Activated CD4-positive, alpha-beta T cell treated with anti-CD3 and anti-CD28 coated beads, Interleukin-2, amount 10 ng/mL, durations not matched to agents 7 days and 5 days (primary cell): Measurements from ENCODE around the gene SSTR1. TPM values are rescaled to one million over a fixed set of nuclear protein-coding genes. Genes with fewer than 3 reads are reported as not detected.
"Not testable (repeated sequence)": the region's sequence is repeated elsewhere in the genome, so short reads cannot be mapped to it uniquely, and the experiment has no call there.

ENCODE experiments used
- CTCF ChIA-PET: fragments of 350-600 bp; sonication (Branson Sonifier 250); formaldehyde crosslinking; loops from one replicate; lab custom pipeline; 2021; ENCODE audit warnings: antibody characterized with exemption; lab: Charles Lee
- POLR2A ChIA-PET: fragments of 350-600 bp; sonication (Branson Sonifier 250); formaldehyde crosslinking; loops from one replicate; lab custom pipeline; 2021; ENCODE audit warnings: antibody characterized with exemption; lab: Charles Lee
- DNase-seq: peaks from one replicate; pipeline ENCODE4 v3.0.0-alpha.2; 2020
- H3K27ac Mint-ChIP-seq: one replicate; pipeline ENCODE4 v1.8.0; 2021; ENCODE audit warnings: mild to moderate bottlenecking, moderate library complexity, mixed read lengths
- H3K27me3 Mint-ChIP-seq: one replicate; pipeline ENCODE4 v1.8.0; 2021; ENCODE audit warnings: mixed read lengths
- H3K36me3 Mint-ChIP-seq: one replicate; pipeline ENCODE4 v1.8.0; 2021; ENCODE audit warnings: low read depth, mixed read lengths
- H3K4me1 Mint-ChIP-seq: one replicate; pipeline ENCODE4 v1.8.0; 2021; ENCODE audit warnings: mixed read lengths
- H3K4me3 Mint-ChIP-seq: one replicate; pipeline ENCODE4 v1.8.0; 2021; ENCODE audit warnings: mild to moderate bottlenecking, moderate library complexity, mixed read lengths
- H3K9me3 Mint-ChIP-seq: one replicate; pipeline ENCODE4 v1.8.0; 2021; ENCODE audit warnings: mixed read lengths
- total RNA-seq, 2 experiments: library from RNA; stranded (reverse); gene quantifications; one replicate each; pipeline ENCODE4 v1.2.3, GENCODE V29; 2021

Gene SSTR1
- total RNA-seq, 2 experiments from 2014 or later, result not detected

GRCh38 chr14:38190846-38191245 is 16.9 kb upstream of the SSTR1 start:
- H3K27me3 Mint-ChIP-seq, H3K27ac Mint-ChIP-seq, H3K4me3 Mint-ChIP-seq, DNase-seq, POLR2A ChIA-PET, CTCF ChIA-PET, H3K9me3 Mint-ChIP-seq, H3K4me1 Mint-ChIP-seq, H3K36me3 Mint-ChIP-seq: not testable (repeated sequence)

DNA sequence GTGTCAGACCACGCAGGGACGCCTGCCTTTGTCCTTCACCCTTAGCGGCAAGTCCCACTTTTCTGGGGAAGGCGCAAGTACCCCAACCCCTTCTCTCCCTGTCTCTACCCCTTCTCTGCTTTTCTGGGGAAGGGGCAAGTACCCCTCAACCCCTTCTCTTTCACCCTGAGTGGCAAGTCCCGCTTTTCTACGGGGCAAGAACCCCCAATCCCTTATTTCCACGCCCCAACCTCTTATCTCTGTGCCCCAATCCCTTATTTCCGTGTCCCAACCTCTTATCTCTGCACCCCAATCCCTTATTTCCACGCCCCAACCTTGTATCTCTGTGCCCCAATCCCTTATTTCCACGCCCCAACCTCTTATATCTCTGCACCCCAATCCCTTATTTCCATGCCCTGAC is 16.2 kb upstream of the SSTR1 start:
- H3K4me3 Mint-ChIP-seq, H3K27ac Mint-ChIP-seq, CTCF ChIA-PET, POLR2A ChIA-PET, DNase-seq, H3K9me3 Mint-ChIP-seq, H3K36me3 Mint-ChIP-seq, H3K27me3 Mint-ChIP-seq, H3K4me1 Mint-ChIP-seq: not testable (repeated sequence)

DNA sequence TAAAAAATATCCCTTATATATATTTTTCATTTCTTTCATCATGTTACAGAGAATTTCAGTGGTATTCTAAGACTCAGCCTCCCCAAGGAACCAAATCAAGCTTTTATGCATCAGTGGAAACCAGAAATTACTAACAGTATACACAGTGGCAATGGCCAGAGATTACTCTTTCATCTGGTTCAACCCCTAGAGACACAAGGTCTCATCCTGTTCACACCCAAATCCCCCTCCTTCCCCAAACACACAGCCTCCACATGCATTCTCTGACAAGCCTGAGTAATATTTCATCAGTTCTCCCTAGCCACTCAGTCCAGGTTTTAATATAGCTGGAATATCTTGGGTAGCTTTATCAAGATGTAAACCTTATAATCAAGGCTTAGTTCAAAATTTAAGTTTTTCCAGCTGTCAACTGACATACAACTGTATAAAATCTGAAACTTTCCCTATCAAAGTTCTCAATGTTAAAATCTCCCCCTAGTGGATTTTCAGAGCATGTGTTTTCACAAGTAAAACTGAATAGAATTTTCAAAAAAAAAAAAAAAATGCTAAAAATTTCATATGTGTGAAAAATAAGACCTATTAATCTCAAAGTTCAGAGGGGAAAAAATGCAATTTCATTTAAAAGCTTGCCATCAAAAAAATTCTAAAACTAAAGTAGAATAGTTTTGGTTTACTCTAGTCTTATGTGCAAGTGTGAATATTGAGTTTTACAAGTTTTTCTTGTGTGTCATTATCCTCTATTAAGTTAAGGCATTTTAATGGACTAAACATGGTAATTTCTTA is 10.5 kb upstream of the SSTR1 start:
- H3K9me3 Mint-ChIP-seq, result no peaks in the 10 kb centered on the region
- CTCF ChIA-PET, result interaction anchor here (1.4 kb wide), 1 partner anchor 11 kb away, joined by 7 read pairs; the partner anchor contains the start of gene SSTR1
- H3K4me1 Mint-ChIP-seq, result no peaks in the 10 kb centered on the region
- DNase-seq, result no peak
- H3K27ac Mint-ChIP-seq, result no peak overlapping the region
- no peak overlapping the region for H3K4me3 Mint-ChIP-seq
- no peaks in the 10 kb centered on the region for H3K36me3 Mint-ChIP-seq
- no peaks in the 10 kb centered on the region for H3K27me3 Mint-ChIP-seq
- POLR2A ChIA-PET, result interaction anchor here (0.6 kb wide), 1 partner anchor 632 kb away, joined by 3 read pairs; no protein-coding TSS in a partner anchor

DNA sequence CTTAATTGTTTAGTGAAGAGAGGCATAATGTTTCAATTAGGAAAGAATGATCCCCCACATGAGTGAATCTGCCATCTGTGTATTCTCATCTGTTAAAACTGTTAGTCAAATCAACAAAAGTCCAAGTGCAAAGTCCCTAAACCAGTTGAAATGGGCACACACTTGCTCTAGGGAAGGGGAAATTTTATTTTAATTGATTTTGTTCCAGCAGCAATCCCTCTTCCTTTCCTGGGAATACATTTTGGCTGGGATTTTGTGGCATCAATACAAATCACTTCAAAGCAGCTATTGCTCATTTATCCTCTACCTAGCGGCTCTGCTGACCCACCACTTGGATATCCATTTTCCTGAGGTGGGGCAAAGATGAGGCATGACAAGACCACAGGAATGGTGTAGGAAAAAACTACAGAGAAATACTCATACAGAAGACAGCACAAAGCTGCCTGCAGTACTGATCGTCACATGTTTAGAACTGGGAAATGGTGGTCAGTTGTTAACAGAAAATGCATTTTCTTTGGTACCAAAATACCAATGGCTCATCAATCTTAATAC is 9.8 kb upstream of the SSTR1 start:
- CTCF ChIA-PET, result interaction anchor here (1.4 kb wide), 1 partner anchor 10 kb away, joined by 7 read pairs; the partner anchor contains the start of gene SSTR1
- Mint-ChIP-seq H3K27ac (no peak overlapping the region), H3K27me3 (peaks cover 2% of the 10 kb centered on the region), H3K9me3 (no peaks in the 10 kb centered on the region), H3K4me1 (no peaks in the 10 kb centered on the region), H3K36me3 (no peaks in the 10 kb centered on the region), H3K4me3 (no peak overlapping the region)
- no peak for DNase-seq
- POLR2A ChIA-PET, result interaction anchor here (0.6 kb wide), 1 partner anchor 633 kb away, joined by 3 read pairs; no protein-coding TSS in a partner anchor

- Mint-ChIP-seq H3K27me3 (peaks cover 2% of the 10 kb centered on the region), H3K9me3 (no peaks in the 10 kb centered on the region), H3K4me3 (no peak overlapping the region), H3K36me3 (no peaks in the 10 kb centered on the region), H3K4me1 (no peaks in the 10 kb centered on the region), H3K27ac (no peak overlapping the region)
- CTCF ChIA-PET, result no interaction called here
- POLR2A ChIA-PET, result no interaction called here
- DNase-seq, result no peak
These were observed 9.3 kb upstream of the SSTR1 start for GRCh38 chr14:38198425-38198824.

DNA sequence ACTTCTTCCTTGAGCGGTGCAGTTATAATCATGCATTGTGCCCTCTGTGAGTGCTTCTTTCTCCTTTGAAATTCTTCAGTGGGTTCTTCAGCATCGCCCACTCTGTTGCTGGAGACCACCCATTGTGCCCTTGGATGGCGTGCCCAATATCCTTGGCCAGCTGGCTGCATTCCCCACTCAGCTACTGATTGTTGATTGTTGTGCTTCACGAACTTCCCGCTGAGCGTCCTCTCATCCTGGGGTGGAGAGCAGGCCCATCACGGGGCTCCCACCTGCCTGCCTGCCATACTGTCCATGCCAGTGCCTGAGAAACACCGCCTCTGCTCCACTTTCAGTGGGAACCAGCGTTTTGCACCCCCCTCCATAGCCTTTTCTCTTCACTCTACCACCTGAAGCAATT is 8.6 kb upstream of the SSTR1 start:
- H3K4me1 Mint-ChIP-seq, result no peaks in the 10 kb centered on the region
- peaks cover 2% of the 10 kb centered on the region for H3K27me3 Mint-ChIP-seq
- no peak overlapping the region for H3K4me3 Mint-ChIP-seq
- POLR2A ChIA-PET, result no interaction called here
- H3K9me3 Mint-ChIP-seq, result no peaks in the 10 kb centered on the region
- H3K36me3 Mint-ChIP-seq, result no peaks in the 10 kb centered on the region
- no peak overlapping the region for H3K27ac Mint-ChIP-seq
- no peak for DNase-seq
- CTCF ChIA-PET, result no interaction called here

DNA sequence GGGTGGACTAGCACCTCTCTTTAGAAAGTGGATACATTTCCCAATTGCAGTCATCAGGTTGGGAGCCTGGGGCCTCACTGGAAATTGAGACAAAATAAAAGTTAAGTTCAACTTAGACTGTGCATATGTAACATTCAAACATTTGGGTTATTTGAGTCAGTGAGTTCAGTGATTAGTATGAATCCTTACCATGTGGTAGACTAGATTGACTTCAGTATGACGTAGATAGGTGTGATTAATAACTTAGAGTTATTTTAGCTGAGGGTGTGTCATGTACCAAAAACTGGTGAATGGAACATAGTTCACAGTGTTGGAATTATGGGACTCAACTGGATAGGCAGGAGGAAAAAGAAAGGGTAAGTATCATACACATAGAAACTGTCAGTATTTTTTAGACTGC is 8.0 kb upstream of the SSTR1 start:
- no peak for DNase-seq

DNA sequence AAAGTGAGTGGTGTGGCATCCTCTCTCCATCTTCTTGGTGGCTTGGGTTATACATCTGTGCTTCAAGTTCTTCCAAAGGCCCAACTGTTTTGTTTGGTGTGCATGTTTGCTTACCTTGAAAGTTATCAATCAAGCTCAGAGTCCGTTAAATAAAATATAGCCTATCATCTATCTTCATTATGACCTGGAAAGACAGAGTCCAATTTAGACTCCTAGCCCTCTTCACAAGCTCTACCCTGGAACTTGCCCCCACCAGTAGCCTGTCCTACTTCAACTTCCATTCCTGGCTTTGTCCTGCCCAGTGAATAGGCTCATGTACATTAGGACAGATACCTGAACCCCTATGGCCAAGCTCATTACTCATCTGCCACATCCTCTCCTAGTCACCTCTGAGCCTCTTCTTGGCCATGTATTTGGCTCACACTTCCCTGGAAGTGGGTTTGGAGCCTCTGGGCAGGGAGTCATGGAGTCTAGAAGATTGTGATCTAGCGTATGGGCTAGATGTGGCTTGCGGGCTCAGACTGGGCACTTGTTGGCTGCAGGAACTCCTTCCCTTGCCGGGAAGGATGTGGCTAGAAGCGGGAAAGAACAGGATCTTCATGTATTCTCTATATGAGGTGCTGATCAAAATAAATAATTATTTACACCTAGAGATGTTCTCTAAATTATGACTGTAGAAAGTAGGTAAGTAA is 6.4 kb upstream of the SSTR1 start:
- ChIA-PET POLR2A (no interaction called here), CTCF (interaction anchor here (0.6 kb wide), 1 partner anchor 58 kb away, joined by 3 read pairs; no protein-coding TSS in a partner anchor)
- Mint-ChIP-seq H3K27ac (no peak overlapping the region), H3K9me3 (no peaks in the 10 kb centered on the region), H3K4me3 (no peak overlapping the region), H3K4me1 (no peaks in the 10 kb centered on the region), H3K27me3 (peaks cover 11% of the 10 kb centered on the region), H3K36me3 (no peaks in the 10 kb centered on the region)
- no peak for DNase-seq

More for the DNA sequence above, 8.0 kb upstream of the SSTR1 start:
- ChIA-PET CTCF (no interaction called here), POLR2A (no interaction called here)
- Mint-ChIP-seq H3K27me3 (peaks cover 2% of the 10 kb centered on the region), H3K4me1 (no peaks in the 10 kb centered on the region), H3K4me3 (no peak overlapping the region), H3K36me3 (no peaks in the 10 kb centered on the region), H3K9me3 (no peaks in the 10 kb centered on the region), H3K27ac (no peak overlapping the region)

DNA sequence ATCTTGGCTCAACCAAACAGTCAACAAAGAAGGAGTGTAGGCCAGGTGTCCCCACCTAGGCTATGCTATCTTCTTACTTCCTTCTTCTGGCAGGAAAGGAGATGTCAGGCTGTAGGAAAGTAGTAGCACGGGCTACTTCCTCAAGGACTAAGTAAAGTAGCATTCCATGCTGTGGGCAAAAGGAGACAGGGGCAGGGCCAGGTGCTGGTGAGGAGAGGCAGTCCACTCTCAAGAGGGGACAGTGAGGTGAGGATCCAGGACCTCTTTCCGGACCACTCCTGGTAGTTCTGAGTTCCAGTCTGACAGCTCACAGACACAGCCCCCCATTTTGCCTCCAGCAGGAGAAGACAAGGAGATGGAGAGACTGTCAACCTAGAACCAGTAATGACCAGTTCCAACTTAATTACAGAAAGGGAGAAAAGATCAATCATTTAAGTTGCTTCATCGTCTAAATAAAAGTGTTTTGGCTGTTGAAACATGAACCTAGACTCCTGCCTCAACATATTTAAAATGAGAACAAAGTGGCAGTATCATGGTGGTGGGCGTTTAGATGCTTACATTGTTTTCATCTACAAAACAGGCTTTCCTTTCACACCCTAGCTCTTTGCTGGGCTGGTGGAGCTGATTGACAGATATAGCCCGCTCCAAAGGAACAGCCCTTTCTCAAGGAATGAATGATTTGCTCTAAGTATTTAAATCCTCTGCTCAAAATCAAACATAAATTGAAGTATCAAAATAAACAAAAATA is 5.1 kb upstream of the SSTR1 start:
- H3K4me3 Mint-ChIP-seq, result no peak overlapping the region
- DNase-seq, result no peak
- no peak overlapping the region for H3K27ac Mint-ChIP-seq
- ChIA-PET POLR2A (no interaction called here), CTCF (interaction anchor here (0.7 kb wide), 1 partner anchor 1677 kb away, joined by 5 read pairs; no protein-coding TSS in a partner anchor)
- peaks cover 22% of the 10 kb centered on the region for H3K27me3 Mint-ChIP-seq
- H3K36me3 Mint-ChIP-seq, result no peaks in the 10 kb centered on the region
- no peaks in the 10 kb centered on the region for H3K4me1 Mint-ChIP-seq
- H3K9me3 Mint-ChIP-seq, result no peaks in the 10 kb centered on the region

GRCh38 chr14:38203929-38204718 is 3.6 kb upstream of the SSTR1 start:
- DNase-seq, result no peak
- Mint-ChIP-seq H3K27me3 (peaks cover 36% of the 10 kb centered on the region), H3K27ac (no peak overlapping the region), H3K4me3 (no peak overlapping the region), H3K9me3 (no peaks in the 10 kb centered on the region), H3K4me1 (peaks cover 5% of the 10 kb centered on the region), H3K36me3 (no peaks in the 10 kb centered on the region)
- CTCF ChIA-PET, result interaction anchor here (1.2 kb wide), 1 partner anchor 53 kb away, joined by 3 read pairs; no protein-coding TSS in a partner anchor
- POLR2A ChIA-PET, result no interaction called here

DNA sequence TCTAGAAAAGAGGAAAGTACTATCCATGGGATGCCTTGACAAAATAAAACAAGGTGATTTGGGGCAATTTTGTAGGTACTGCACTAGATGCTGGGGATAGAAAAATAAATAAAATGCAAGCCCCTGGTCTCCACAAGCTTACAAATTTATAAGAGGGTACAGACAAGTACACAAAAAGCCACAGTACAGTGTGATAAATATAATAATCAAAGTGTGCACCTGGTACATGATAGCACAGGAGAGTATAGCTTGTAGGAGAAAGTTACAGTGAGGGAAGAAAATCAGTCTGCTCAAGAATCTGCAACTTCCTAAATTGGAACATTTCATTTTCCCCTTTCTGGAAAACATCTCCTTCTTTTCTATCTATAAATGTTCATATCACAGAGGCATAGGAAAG is 3.0 kb upstream of the SSTR1 start:
- no peak for DNase-seq
- peaks cover 39% of the 10 kb centered on the region for H3K27me3 Mint-ChIP-seq
- peaks cover 9% of the 10 kb centered on the region for H3K4me1 Mint-ChIP-seq
- H3K9me3 Mint-ChIP-seq, result peaks cover 2% of the 10 kb centered on the region
- ChIA-PET CTCF (interaction anchor here (1.2 kb wide), 1 partner anchor 52 kb away, joined by 3 read pairs; no protein-coding TSS in a partner anchor), POLR2A (no interaction called here)
- no peaks in the 10 kb centered on the region for H3K36me3 Mint-ChIP-seq
- no peak overlapping the region for H3K4me3 Mint-ChIP-seq
- H3K27ac Mint-ChIP-seq, result no peak overlapping the region
